Measurements from ENCODE around the gene NR1H4.

GRCh38 chr12:100584256-100584655 lies 110.6 kb downstream of the NR1H4 start:
- no peak for TF ChIP-seq CTCF (IDR thresholded peaks at IDR 0.05)
- no peak for TF ChIP-seq POLR2A (IDR thresholded peaks at IDR 0.05)
